ENCODE results near the gene LCE5A. TPM values are rescaled to one million over a fixed set of nuclear protein-coding genes. Genes with fewer than 3 reads are reported as not detected.
"Not testable (repeated sequence)": the region's sequence is repeated elsewhere in the genome, so short reads cannot be mapped to it uniquely, and the experiment has no call there.

Gene LCE5A
- total RNA-seq, 1 experiment from 2014 or later = not detected

DNA sequence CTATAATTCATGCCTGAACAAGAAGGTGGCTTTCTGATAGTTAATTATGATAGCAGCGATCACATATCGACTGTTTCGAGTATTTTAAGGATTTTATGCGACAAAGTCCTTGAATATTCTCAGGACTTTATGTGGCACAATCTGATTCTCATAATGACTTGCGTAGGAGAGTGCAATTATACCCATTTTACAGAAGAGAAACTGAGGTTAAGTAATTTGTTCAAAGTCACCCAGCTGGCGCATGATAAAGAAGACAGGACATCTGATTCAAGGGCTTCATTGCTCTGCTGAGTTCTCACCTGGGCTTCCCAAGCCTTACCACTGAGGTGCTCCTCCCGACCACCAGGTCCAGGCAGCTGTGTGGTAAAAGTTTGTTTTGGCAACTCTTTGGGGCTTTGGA, 5.5 kb downstream of the LCE5A start:
- no peak for DNase-seq (ENCODE audit: low read depth)

- DNase-seq (ENCODE audit: low read depth) = peak; percentile 84
These were observed 6.7 kb downstream of the LCE5A start for GRCh38 chr1:152517237-152517811.

- DNase-seq (ENCODE audit: low read depth) = no peak
These were observed 9.2 kb downstream of the LCE5A start for GRCh38 chr1:152519851-152520250.

DNA sequence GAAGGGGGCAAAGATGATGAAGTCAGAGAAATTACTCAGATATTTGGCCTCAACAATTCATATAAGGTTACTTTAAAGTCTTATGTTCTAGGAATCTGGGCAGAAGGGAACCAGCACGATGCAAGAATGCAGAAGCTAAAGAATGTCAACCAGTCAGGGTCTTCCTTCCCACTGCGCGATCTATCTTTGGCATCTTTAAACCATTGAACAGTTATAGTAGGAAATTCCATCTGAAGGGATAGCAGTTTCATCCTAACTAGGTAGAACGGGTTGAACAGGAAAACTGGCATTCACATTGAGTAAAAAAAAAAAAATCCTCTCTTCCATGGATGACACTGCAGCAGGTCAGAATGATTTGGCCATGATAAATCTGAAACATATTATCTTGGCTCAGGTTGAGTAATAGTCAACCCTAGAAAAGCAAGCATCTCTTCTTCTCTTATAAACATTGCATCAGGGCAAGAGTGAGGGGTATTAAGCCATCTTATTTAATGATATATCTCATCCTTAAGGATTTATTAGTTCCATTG, 10.0 kb downstream of the LCE5A start:
- no peak for DNase-seq (ENCODE audit: low read depth)

GRCh38 chr1:152525080-152525641, 14.6 kb downstream of the LCE5A start:
- DNase-seq (ENCODE audit: low read depth) = no peak

DNA sequence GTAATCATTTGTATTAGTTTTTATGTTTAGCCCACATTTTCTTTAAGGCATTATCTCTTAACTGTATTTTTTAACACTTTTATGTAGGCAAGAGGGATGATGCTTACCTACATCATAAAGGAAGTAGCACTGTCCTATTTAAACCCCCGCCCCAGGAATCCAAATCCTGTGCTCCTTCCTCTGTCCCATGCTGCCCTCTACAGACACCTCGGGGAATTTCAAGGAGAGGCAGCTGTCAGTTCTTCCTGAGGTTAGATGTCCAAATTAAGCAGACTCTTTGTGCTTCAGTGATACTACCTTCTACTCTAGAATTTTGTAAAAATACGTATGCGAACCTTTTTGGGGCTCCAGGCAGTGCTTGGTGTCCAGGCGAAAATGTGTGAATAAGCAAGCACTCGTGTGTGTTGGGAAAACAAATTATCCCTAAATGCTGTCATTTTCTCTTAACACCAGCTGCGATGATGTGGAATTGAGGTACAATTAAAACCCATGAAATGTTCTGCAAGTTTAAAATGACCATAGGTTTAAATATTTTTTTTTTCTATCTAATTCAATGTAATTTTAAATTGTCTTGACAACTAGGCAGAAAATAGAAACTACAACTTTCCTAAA, 22.8 kb downstream of the LCE5A start:
- DNase-seq (ENCODE audit: low read depth) = peak; percentile 53

- DNase-seq (ENCODE audit: low read depth) = no peak
These were observed 25.2 kb downstream of the LCE5A start for GRCh38 chr1:152535774-152536173.

GRCh38 chr1:152537496-152537895, 26.9 kb downstream of the LCE5A start:
- DNase-seq (ENCODE audit: low read depth) = no peak

DNA sequence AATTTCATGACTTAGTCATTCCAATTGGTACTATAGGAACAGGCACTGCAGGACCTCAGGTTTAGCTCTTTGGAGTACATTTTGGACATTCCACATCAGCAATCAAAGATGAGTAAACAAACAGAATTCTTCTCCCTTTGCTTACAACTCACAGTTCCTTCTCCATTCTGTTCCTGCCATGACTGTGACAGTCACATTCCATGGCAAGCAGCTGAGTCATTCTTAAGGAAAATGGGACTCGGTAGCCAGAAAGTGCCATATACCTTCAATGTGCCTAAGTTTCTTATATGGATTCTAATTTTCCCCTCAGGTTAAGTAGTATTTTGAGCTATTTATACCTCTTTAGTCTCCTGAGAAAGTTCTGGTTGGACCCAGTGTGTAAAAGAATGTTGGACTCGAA, 29.3 kb downstream of the LCE5A start:
- no peak for DNase-seq (ENCODE audit: low read depth)

- DNase-seq (ENCODE audit: low read depth) = peak; percentile 21
These were observed 33.2 kb downstream of the LCE5A start for GRCh38 chr1:152543820-152544219.

DNA sequence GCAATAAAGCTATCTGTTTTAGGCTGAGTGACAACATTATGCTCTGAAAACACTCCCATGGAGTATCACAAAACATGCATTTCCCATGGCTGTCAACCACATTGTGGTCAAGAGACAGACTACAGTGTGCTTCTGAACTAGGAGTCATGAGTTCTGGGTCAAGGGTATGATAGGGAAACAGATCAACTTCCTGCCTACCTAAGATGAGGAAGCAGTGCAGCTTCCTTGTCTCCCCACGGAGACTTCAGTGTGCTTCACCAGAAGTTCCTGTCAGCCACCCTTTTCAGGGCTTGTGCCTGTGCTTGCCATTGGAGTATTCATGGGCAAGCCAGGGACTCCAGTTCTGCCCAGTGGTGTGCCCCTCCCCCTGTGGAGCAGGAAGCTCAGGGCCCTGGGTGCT, 36.1 kb downstream of the LCE5A start:
- DNase-seq (ENCODE audit: low read depth) = no peak

GRCh38 chr1:152548358-152548757, 37.8 kb downstream of the LCE5A start:
- not testable (repeated sequence) for DNase-seq (ENCODE audit: low read depth)

Other genes with a start within 250 kb of the LCE5A start
- gene FLG, start 185.6 kb upstream of the LCE5A start, total RNA-seq (2014; rRNA removed; shearing (Covaris generic)) = under 0.01 and 0.12 TPM in 2 replicates
- not detected in 2 replicates for gene FLG2, start 150.8 kb upstream of the LCE5A start, total RNA-seq (2014; rRNA removed; shearing (Covaris generic))
- not detected in 2 replicates for gene CRNN, start 96.5 kb upstream of the LCE5A start, total RNA-seq (2014; rRNA removed; shearing (Covaris generic))
- gene CRCT1, start 3.7 kb downstream of the LCE5A start, total RNA-seq (2014; rRNA removed; shearing (Covaris generic)) = not detected in 2 replicates
- not detected in 2 replicates for gene LCE3E, start 56.0 kb downstream of the LCE5A start, total RNA-seq (2014; rRNA removed; shearing (Covaris generic))
- not detected in 2 replicates for gene LCE3D, start 69.7 kb downstream of the LCE5A start, total RNA-seq (2014; rRNA removed; shearing (Covaris generic))
- not detected in 2 replicates for gene LCE3C, start 89.4 kb downstream of the LCE5A start, total RNA-seq (2014; rRNA removed; shearing (Covaris generic))
- not detected in 2 replicates for gene LCE3B, start 103.0 kb downstream of the LCE5A start, total RNA-seq (2014; rRNA removed; shearing (Covaris generic))
- not detected in 2 replicates for gene LCE3A, start 112.3 kb downstream of the LCE5A start, total RNA-seq (2014; rRNA removed; shearing (Covaris generic))
- not detected in 2 replicates for gene LCE2D, start 152.6 kb downstream of the LCE5A start, total RNA-seq (2014; rRNA removed; shearing (Covaris generic))
- gene LCE2C, start 164.5 kb downstream of the LCE5A start, total RNA-seq (2014; rRNA removed; shearing (Covaris generic)) = not detected in 2 replicates
- not detected in 2 replicates for gene LCE2B, start 175.3 kb downstream of the LCE5A start, total RNA-seq (2014; rRNA removed; shearing (Covaris generic))
- gene LCE2A, start 187.5 kb downstream of the LCE5A start, total RNA-seq (2014; rRNA removed; shearing (Covaris generic)) = not detected in 2 replicates
- gene LCE4A, start 197.4 kb downstream of the LCE5A start, total RNA-seq (2014; rRNA removed; shearing (Covaris generic)) = not detected in 2 replicates
- gene KPRP, start 247.2 kb downstream of the LCE5A start, total RNA-seq (2014; rRNA removed; shearing (Covaris generic)) = not detected in 2 replicates